SK-N-SH treated with all-trans-retinoic acid at 6 μM for 48 hours (cell line): Measurements from ENCODE around the gene DIP2A.

Experiments
- ARNTL ChIP-seq: fragments of 450-650 bp; formaldehyde crosslinking; IDR thresholded peaks from 2 replicates; pipeline ENCODE4 v1.5.0; 2020; ENCODE audit warnings: low read depth, mild to moderate bottlenecking, moderate library complexity, borderline replicate concordance
- ESRRG ChIP-seq: fragments of 250-450 bp; sonication (Bioruptor Pico); IDR thresholded peaks from 2 replicates; pipeline ENCODE4 v1.6.1; 2021; ENCODE audit warnings: mild to moderate bottlenecking
- PPARA ChIP-seq: fragments of 250-450 bp; sonication (Bioruptor Pico); IDR thresholded peaks from 2 replicates; pipeline ENCODE4 v1.5.0; 2020; ENCODE audit warnings: mild to moderate bottlenecking, borderline replicate concordance
- RARB ChIP-seq: fragments of 250-450 bp; sonication (Bioruptor Pico); IDR thresholded peaks from 2 replicates; pipeline ENCODE4 v1.8.0; 2021; ENCODE audit warnings: mild to moderate bottlenecking, moderate library complexity
- ZC3H10 ChIP-seq: fragments of 250-450 bp; sonication (Bioruptor Pico); IDR thresholded peaks from 2 replicates; pipeline ENCODE4 v1.5.1; 2021; ENCODE audit warnings: mild to moderate bottlenecking, moderate library complexity
- ZFP3 ChIP-seq: fragments of 250-450 bp; sonication (Bioruptor Pico); IDR thresholded peaks from 2 replicates; pipeline ENCODE4 v1.5.0; 2020; ENCODE audit warnings: mild to moderate bottlenecking, moderate library complexity
- ZFP30 ChIP-seq: fragments of 450-650 bp; formaldehyde crosslinking; IDR thresholded peaks from 2 replicates; pipeline ENCODE4 v1.5.0; 2022; ENCODE audit warnings: mild to moderate bottlenecking, moderate library complexity
- ZNF70 ChIP-seq: fragments of 450-650 bp; formaldehyde crosslinking; IDR thresholded peaks from 2 replicates; pipeline ENCODE4 v1.5.0; 2020; ENCODE audit warnings: mild to moderate bottlenecking, moderate library complexity
- TF ChIP-seq, protein P1 (sequence below): fragments of 250-450 bp; sonication (Bioruptor Pico); IDR thresholded peaks from 2 replicates; pipeline ENCODE4 v1.5.1; 2020; ENCODE audit warnings: low read depth, mild to moderate bottlenecking, moderate library complexity
- TF ChIP-seq, protein P2 (sequence below): fragments of 250-450 bp; sonication (Bioruptor Pico); IDR thresholded peaks from 2 replicates; pipeline ENCODE4 v1.8.0; 2021; ENCODE audit warnings: low read depth, mild to moderate bottlenecking, moderate library complexity, borderline replicate concordance
- TF ChIP-seq, protein P3 (sequence below): fragments of 250-450 bp; sonication (Bioruptor Pico); IDR thresholded peaks from 2 replicates; pipeline ENCODE4 v1.5.1; 2021; ENCODE audit warnings: mild to moderate bottlenecking, moderate library complexity
- TF ChIP-seq, protein P4 (sequence below): fragments of 250-450 bp; sonication (Bioruptor Pico); IDR thresholded peaks from 2 replicates; pipeline ENCODE4 v1.8.0; 2020; ENCODE audit warnings: mild to moderate bottlenecking, moderate library complexity, borderline replicate concordance

DNA sequence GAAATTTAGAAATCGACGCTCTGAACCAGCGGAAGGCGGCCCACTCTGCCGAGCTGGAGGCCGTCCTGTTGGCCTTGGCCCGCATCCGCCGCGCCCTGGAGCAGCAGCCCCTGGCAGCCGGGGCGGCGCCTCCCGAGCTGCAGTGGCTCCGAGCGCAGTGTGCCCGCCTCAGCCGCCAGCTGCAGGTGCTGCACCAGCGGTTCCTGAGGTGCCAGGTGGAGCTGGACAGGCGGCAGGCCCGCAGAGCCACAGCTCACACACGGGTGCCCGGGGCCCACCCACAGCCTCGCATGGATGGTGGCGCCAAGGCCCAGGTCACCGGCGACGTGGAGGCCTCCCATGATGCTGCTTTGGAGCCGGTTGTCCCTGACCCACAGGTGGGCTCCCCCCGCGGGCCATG is 47.0 kb upstream of the DIP2A start:
- TF ChIP-seq ZFP30 (CRISPR knock-in tag): no peak
- no peak for TF ChIP-seq ARNTL
- TF ChIP-seq ZNF70 (CRISPR knock-in tag): no peak
- TF ChIP-seq, protein P1, sequence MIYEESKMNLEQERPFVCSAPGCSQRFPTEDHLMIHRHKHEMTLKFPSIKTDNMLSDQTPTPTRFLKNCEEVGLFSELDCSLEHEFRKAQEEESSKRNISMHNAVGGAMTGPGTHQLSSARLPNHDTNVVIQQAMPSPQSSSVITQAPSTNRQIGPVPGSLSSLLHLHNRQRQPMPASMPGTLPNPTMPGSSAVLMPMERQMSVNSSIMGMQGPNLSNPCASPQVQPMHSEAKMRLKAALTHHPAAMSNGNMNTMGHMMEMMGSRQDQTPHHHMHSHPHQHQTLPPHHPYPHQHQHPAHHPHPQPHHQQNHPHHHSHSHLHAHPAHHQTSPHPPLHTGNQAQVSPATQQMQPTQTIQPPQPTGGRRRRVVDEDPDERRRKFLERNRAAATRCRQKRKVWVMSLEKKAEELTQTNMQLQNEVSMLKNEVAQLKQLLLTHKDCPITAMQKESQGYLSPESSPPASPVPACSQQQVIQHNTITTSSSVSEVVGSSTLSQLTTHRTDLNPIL (CRISPR knock-in tag): no peak
- TF ChIP-seq, protein P2, sequence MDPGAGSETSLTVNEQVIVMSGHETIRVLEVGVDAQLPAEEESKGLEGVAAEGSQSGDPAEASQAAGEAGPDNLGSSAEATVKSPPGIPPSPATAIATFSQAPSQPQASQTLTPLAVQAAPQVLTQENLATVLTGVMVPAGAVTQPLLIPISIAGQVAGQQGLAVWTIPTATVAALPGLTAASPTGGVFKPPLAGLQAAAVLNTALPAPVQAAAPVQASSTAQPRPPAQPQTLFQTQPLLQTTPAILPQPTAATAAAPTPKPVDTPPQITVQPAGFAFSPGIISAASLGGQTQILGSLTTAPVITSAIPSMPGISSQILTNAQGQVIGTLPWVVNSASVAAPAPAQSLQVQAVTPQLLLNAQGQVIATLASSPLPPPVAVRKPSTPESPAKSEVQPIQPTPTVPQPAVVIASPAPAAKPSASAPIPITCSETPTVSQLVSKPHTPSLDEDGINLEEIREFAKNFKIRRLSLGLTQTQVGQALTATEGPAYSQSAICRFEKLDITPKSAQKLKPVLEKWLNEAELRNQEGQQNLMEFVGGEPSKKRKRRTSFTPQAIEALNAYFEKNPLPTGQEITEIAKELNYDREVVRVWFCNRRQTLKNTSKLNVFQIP: no peak
- TF ChIP-seq, protein P3, sequence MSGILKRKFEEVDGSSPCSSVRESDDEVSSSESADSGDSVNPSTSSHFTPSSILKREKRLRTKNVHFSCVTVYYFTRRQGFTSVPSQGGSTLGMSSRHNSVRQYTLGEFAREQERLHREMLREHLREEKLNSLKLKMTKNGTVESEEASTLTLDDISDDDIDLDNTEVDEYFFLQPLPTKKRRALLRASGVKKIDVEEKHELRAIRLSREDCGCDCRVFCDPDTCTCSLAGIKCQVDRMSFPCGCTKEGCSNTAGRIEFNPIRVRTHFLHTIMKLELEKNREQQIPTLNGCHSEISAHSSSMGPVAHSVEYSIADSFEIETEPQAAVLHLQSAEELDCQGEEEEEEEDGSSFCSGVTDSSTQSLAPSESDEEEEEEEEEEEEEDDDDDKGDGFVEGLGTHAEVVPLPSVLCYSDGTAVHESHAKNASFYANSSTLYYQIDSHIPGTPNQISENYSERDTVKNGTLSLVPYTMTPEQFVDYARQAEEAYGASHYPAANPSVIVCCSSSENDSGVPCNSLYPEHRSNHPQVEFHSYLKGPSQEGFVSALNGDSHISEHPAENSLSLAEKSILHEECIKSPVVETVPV: no peak
- no peak for TF ChIP-seq ZFP3 (CRISPR knock-in tag)
- no peak for TF ChIP-seq ESRRG (CRISPR knock-in tag)
- no peak for TF ChIP-seq RARB
- no peak for TF ChIP-seq ZC3H10 (CRISPR knock-in tag)
- TF ChIP-seq, protein P4, sequence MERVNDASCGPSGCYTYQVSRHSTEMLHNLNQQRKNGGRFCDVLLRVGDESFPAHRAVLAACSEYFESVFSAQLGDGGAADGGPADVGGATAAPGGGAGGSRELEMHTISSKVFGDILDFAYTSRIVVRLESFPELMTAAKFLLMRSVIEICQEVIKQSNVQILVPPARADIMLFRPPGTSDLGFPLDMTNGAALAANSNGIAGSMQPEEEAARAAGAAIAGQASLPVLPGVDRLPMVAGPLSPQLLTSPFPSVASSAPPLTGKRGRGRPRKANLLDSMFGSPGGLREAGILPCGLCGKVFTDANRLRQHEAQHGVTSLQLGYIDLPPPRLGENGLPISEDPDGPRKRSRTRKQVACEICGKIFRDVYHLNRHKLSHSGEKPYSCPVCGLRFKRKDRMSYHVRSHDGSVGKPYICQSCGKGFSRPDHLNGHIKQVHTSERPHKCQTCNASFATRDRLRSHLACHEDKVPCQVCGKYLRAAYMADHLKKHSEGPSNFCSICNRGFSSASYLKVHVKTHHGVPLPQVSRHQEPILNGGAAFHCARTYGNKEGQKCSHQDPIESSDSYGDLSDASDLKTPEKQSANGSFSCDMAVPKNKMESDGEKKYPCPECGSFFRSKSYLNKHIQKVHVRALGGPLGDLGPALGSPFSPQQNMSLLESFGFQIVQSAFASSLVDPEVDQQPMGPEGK: no peak
- TF ChIP-seq PPARA: no peak
